Sciatic nerve (tissue), 2 donors: ENCODE results near the gene GRID1. TPM values are rescaled to one million over a fixed set of nuclear protein-coding genes. Genes with fewer than 3 reads are reported as not detected.

Experiments used
- ATAC-seq: fragments of 200-7000 bp; cut with Tn5 transposase; one replicate; pipeline ENCODE4 v1.9.1; 2020; ENCODE audit warnings: mild to moderate bottlenecking, moderate library complexity
- DNase-seq: peaks from one replicate; pipeline ENCODE4 v3.0.0-alpha.2; 2020; ENCODE audit warnings: low spot score
- intact Hi-C: fragments of 100-400 bp; cut with DNase I; formaldehyde crosslinking; loops from one replicate; pipeline ENCODE4 v1.14.2; 2022
- total RNA-seq: library from RNA; stranded (reverse); fragmentation: NEBNext Ultra II Directional; extraction: Animal tissue kit (Norgen Biotek cat#: 25700); gene quantifications from one replicate; pipeline ENCODE4 v1.2.1, GENCODE V29; 2021
- donor health status: DM: no; HTN: no; CAD: no.
- donor health status: DM: no; HTN: no; CAD: no.

Gene GRID1
- total RNA-seq, 1 donor from 2014 or later, result 15.4 TPM

DNA sequence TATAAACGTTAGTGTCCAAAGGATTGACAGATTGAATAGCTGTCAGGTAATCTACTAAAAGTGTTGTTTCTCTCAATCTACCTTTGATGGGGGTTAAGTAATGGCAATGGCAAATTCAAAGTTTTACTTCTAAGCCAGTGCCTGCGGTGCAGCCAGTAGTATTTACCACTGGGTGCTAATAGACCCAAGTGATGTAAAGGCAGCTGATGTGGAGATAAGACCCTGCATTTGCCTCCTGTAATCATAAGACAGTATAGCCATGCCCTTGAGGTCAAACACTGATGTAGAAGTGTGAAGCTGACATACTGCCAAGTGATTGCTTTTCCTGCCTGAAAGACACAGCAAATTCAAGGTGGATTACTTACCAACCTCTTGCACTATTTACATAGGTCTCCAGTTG, 572.0 kb downstream of the GRID1 start:
- ATAC-seq, result no peak
- intact Hi-C loops, result no loop called here
- no peak for DNase-seq

DNA sequence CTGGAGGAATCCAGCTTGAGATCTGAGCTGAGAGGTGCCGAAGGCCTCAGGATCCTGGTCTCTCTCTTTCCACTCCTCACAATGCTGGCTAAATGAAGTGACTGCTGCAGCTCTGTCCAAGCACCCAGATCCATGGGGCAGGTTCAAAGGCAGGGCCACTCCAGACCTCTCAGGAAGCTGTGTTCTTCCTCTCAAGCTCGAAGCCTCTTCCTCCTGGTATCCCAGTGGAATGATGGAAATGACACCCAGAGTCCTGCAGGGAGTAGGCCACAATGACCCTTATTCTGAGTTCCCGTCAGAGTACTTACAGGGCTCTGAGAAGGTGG, 574.1 kb downstream of the GRID1 start:
- intact Hi-C loops, result no loop called here
- ATAC-seq, result no peak
- no peak for DNase-seq

DNA sequence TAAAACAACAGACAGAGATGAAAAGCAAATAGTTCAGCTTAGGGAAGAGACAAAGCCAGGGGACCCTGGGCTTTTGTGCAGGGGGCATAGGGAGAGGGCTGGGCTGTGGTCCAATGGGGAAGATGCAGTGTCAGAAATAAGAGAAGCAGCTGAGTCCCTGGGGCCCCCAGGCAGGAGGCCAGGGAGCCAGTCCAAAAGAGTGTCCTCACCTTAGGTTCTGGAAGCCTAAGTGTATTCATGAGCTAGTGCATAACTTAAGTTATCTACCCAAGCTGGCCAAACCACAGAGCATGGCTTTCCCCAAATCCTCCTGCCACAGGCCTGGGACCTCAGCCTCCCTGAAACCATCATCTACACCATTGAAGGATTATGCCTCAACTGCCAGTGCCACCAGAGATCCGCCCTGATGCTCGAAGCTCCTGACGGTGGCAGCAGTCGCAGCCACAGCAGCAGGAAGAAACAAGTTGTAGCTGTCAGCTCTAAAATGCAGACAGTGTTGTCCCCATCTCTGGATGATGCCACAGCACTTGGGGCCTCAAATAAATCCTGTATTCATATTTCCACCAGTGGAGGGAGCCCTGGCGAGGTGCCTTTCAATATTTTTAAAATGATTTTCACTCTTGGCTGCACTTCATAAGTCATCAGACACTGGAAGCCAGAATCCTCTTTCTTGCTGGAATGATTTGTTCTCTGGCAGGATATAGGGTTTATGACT, 574.6 kb downstream of the GRID1 start:
- no peak for DNase-seq
- peak; percentile 75 for ATAC-seq
- intact Hi-C loops, result no loop called here

DNA sequence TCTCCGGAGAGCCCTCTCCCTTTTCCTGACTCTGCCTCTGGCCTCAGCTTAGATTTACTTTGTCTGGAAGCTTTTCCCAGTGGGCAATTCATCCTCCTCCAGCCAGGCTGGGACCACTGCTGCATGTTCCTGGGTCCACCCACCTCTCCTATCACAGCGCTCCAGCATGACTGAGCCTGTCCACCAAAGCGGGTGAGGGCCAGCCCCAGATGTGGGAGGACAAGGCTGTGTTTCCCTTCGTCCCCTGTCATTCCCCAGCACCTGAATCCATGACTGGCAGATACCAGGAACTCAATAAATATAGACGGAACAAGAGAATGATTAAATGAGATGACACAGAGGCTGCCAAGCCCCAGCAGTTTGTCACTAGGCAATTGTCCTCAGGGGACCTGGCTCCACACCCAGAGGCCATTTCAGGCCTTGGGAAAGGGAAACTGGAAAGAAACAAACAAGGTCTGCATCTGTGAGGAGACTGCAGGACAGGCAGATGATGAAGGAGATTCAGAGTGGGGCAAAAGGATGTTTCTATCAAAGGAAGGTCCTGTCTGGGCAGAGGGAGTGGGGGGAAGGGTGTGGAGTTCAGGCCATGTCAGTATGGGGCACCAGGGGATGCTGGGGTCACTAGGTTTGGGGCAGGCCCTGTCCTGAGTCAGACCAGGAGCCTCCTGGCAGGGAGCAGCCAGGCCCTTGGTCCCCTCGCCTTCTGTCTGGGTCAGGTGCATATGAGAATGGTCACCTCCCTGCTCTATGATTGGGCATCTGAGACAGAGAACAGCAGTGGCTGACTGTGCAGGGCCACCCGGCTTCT, 576.4 kb downstream of the GRID1 start:
- ATAC-seq (no peak), DNase-seq (no peak)
- intact Hi-C loops, result no loop called here

DNA sequence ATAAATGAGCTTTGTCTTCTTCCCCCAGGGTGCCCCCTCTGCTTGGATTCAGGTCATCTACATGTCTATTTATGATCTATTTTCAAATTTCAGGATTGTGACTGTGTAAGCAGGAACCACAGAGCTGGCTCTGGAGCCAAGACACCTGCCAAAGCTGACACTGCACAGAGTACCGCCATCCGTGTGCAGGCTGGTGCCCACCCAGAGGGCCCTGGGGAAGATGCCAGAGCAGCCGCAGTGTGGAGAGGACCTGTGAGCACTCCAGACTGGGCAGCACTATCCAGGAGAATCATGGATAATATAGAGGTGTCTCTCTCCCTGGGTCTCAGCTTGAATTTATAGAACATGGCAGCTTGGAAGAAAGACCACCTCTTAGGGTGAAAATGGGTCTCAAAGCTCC, 577.5 kb downstream of the GRID1 start:
- DNase-seq (no peak), ATAC-seq (no peak)
- intact Hi-C loops, result no loop called here

DNA sequence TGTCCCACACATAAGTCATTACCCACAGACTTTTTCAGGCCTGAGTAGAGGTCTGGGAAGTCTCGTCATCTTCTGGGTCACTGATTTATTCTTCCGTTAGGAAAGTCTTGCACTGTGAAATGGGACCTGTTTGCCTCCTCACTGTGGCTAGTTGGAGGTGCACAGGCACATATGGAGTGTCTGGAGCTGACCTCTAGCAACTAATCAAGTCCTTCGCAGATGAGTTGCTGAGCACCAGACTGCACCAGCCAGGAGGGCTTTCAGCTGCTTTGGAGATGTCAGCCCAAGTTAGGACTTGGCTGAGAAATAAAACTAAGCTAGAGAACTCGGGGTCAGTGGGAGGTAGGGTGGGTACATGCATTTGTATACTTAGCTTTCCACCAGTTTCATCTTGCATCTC, 578.0 kb downstream of the GRID1 start:
- no peak for ATAC-seq
- no peak for DNase-seq
- intact Hi-C loops, result no loop called here

DNA sequence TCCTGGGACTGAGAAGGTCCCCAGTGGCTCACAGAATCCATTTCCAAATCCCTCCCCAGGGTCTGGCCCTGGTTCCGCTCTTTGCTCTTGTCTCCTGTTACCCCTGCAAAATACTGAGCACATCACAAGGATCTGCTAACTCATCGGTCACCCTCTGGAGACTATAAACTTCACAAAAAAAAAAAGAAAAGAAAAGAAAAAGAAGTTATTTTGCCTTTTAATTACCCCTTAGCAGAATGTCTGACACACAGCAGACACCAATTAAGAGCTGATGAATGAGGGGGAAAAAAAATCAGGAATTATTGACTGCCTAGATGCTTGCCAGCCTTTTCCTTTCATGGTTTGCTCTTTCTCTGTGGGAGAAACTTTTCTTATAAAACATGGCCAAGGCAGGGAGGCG, 578.7 kb downstream of the GRID1 start:
- no peak for DNase-seq
- no peak for ATAC-seq
- intact Hi-C loops, result no loop called here

DNA sequence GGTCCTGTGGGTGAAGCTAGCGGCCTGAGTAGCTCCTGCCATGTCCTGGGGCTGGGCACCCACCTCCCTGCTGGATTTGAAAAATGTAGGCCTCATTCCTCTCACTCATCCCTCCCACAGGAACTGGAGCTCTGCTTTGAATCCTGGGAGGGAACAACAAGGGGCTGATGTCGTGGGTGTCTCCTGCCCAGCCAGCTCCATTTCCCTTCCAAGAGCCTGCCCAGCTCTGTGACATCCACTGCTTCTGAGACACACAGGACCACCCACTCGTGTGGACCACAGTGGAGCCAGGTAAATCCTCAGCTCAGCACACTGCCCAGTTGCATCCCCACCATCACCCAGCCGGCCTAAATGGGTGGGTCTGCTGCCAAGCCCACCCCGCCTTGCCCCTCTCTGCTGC, 579.2 kb downstream of the GRID1 start:
- no peak for DNase-seq
- ATAC-seq, result no peak
- intact Hi-C loops, result no loop called here

DNA sequence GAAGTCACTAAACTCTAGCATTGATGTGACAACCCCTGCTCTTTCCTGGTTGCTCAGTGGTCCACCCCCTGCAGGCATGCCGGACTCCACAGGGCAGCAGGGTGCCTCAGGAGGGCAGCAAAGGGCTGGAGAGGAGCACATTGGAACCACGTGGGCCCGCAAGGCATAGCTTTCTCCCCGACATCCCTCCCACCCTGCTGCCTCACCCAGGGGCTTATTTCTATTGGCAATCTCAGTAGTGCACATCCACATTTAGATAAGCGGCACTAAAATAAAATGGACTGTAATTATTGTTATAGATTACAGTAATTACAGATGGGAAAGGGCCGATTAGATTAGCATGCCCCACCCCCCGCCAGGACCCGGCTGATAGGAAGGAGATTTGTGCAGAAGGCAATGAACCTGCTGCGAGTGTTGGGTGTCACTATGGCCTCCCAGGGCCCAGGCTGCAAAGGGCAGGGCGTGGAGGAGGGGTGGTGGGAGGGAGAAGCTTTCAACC, 580.1 kb downstream of the GRID1 start:
- ATAC-seq (no peak), DNase-seq (no peak)
- intact Hi-C loops, result no loop called here

DNA sequence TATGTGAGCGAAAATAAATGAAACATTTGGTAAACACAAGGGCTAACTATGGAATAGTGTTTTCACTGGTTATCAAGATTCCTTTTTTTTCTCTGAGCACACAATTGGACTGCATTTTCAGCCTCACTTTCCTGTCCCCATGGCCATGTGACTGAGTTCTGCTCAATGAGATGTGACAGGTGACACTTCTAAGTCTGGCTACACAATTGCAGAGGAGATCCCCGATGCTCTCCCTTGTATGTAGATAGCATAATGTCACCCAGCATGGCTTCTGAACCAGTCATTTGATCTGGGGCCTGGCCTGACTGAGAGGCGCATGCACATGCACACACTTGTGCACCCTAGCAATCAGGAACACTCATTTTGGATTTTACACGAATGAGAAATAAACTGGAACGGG, 581.8 kb downstream of the GRID1 start:
- ATAC-seq (no peak), DNase-seq (no peak)
- intact Hi-C loops, result no loop called here

DNA sequence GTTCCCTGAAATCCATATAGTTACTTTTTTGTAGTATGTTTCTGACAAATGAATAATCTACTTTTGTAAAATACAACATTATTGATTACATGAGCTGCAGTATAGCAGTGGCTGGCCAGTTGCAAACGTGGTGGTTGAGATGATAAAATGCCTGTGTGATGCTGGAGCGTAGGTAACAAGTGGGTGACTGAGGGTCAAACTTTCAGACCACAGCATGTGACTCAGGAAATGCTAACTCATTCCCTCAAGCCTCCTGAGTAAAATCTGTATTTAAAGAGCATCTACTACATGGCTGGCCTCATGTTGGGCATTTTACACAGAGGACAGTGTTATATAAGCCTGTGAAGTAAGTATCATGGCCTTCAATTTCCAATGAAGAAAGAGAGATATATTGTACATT, 585.2 kb downstream of the GRID1 start:
- DNase-seq (no peak), ATAC-seq (no peak)
- intact Hi-C loops, result no loop called here

DNA sequence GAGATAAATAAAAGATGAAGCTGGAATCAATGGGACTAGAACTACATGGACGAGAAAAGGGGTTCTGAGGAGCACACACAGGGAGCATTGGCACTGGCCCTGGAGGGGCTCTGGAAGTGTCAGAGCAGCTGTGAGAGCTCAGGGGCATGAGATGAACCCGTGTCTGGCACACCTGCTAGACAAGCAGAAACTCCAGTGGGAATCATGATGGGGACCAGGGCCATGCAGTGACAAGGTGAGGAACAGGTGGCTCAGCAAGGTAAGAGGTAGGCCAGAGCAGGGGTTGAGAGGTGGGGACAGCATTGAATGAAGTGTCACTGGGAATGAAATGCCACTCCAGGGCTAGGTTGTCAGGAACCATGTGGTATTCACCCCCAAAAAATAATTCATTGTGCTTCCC, 588.5 kb downstream of the GRID1 start:
- no peak for DNase-seq
- intact Hi-C loops, result no loop called here
- no peak for ATAC-seq

DNA sequence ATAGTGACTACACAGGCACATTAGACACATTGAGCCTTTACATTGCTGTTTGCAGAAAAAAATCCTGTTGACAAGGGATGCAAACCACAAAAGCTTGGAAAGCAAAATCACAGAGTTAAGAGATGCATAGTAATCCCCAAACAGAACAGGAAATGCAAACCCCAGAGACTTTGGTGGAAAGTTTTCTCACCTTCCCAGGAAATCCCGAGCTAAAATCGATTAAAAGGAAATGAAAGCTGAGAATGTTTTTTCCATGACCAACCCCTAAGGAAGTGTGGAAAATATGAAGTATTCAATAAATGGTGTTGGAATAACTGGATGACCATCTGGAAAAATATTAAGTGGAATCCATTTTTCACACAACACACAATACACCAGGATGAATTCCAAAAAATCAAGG, 598.7 kb downstream of the GRID1 start:
- DNase-seq (no peak), ATAC-seq (no peak)
- intact Hi-C loops, result no loop called here

DNA sequence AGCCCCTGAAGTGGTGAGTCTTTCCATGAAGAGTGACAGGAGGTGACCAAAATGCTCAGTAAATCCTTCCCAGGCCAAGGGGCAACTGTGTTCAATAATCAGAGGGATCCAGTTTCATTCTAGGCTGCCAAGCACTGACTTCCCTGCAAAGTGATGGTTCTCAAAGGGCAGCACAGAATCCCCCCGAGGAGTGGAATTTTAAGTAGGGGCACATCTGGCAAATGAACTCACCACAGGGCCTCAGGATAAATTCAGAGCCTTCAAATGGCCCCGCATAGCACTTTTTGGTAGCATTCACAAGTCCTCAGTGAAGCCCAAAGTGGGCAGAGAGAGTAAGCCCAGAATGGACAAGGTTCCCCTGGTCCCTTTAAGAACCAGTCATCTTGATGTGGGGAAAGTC, 602.5 kb downstream of the GRID1 start:
- no peak for ATAC-seq
- no peak for DNase-seq
- intact Hi-C loops, result no loop called here

DNA sequence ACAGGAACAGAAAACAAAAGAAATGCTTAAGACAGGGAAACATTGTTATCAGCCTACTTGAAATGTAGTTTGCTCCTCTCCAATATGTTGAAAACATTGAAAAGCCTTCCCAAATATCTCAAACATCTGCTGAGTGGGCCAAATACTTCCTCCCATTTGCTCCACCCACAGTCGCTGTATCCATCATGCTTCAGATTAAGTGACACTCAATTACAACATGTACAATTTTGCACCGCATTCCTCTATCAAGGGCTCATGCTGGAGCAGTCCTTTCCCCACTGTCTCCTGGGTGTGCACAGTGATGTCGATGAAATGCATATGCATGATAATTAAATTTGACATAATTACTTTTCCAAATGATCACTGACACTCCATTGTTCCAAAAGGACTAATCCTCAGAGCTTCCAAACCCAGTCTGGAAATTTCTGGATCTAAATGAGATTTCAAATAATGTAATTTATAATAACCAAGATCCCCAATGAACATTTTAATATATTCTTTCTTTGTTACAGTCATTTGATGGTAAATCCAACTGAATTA, 604.6 kb downstream of the GRID1 start:
- ATAC-seq, result no peak
- intact Hi-C loops, result no loop called here
- no peak for DNase-seq

DNA sequence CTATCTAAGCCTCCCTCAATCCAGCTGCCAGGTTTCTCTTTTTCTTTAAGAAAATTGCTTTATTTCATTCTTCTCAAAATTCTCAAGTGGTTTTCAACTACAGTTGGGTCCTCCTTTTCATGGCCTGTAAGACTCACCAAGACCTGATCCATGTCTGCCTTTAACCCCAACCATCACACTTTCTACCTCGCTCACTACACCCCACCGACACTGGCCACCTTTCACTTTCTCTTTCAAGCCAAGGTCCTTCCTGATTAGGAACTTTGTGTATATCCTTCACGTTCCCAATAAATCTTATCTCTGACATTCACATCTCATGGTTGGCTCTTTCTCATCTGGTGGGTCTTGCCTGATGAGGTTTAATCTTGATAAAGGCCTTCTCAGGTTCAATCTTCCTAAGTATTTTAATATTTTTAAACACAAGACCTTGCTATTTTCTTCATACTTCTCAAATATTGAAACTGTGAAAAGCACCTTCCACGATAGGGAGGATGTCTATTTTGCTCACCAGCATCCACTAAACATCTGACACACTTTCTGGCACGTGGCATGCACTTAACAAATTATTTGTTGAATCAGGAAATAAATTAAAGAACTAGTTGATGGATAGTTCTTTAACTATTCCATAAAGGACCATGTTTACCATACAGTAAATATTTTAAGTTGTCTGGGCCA, 624.8 kb downstream of the GRID1 start:
- DNase-seq (no peak), ATAC-seq (no peak)
- intact Hi-C loops, result no loop called here

DNA sequence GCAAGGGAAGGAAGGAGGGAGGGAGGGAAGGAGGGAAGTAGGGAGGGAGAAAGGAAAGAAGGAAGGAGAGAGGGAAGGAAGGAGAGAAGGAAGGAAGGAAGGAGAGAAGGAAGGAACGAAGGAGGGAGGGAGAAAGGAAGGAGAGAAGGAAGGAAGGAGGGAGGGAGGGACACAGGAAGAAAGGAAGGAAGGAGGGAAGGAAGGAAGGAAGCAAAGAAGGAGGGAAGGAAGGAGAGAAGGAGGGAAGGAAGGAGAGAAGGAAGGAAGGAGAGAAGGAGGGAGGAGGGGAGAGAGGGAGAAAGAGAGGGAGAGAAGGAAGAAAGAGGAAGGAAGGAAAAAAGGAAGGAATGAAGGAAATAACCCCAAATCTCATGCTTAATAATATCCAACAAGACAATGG, 630.6 kb downstream of the GRID1 start:
- DNase-seq (no peak), ATAC-seq (no peak)
- intact Hi-C loops, result no loop called here

DNA sequence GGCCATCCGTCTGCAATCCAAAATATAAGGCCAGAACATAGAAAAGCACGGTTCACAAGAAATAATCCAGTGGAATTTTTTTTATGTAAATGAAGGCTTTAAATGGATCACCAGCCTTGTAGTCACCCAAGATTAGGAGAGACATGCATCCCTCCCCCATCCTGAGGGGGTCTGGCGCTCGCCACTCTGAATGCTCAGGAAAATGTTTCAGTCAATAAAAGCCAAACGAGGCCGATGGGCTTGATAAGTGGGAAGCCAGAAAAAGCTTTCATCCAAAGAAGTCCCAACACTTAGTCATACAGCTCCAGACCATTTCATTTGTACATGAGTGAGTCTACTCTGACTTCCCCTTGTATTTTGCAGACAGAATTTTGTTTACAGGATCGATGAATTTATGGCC, 631.8 kb downstream of the GRID1 start:
- ATAC-seq (no peak), DNase-seq (no peak)
- intact Hi-C loops, result no loop called here

DNA sequence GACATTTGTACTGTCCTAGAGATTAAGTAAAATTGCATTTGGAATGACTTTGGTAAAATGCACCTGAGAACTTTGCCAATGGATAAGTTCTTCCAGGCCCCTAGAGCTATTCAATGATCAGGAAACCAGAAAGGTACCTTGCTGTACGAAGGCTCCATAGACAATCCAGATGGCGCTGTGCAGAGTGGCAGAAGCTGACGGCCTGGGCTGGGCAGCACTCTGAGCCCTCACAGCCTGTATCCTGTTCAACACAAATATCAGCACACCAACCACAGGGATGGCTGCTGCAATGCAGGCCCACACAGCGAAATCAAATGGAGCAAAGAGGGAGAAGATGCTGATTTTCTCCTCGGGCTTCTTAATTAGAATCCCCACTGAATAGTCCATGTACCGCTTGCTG, 642.4 kb downstream of the GRID1 start:
- ATAC-seq, result no peak
- intact Hi-C loops, result no loop called here
- no peak for DNase-seq
